GM12875 (cell line): ENCODE data around the gene SUB1.
"Not testable (repeated sequence)": the region's sequence is repeated elsewhere in the genome, so short reads cannot be mapped to it uniquely, and the experiment has no call there.

Experiments used
- H3K4me3 ChIP-seq: one replicate; pipeline ENCODE4 v1.5.1; 2011; ENCODE audit warnings: low read depth, low read length, control low read depth
- CTCF ChIP-seq: IDR thresholded peaks from 2 replicates; pipeline ENCODE4 v1.5.1; 2011; ENCODE audit warnings: low read depth, mild to moderate bottlenecking, control low read depth, inconsistent platforms, low read length, moderate library complexity, borderline replicate concordance; ENCODE audit not compliant: insufficient read depth

The SUB1 gene

GRCh38 chr5:32542216-32543059 is 42.9 kb upstream of the SUB1 start:
- no peak for TF ChIP-seq CTCF
- no peak overlapping the region for H3K4me3 ChIP-seq

- no peak overlapping the region for H3K4me3 ChIP-seq
Observed at GRCh38 chr5:32543291-32543690, 42.1 kb upstream of the SUB1 start.

GRCh38 chr5:32545102-32545800 is 40.1 kb upstream of the SUB1 start:
- no peak overlapping the region for H3K4me3 ChIP-seq

More at GRCh38 chr5:32543291-32543690, 42.1 kb upstream of the SUB1 start:
- no peak for TF ChIP-seq CTCF

GRCh38 chr5:32551194-32551593 is 34.2 kb upstream of the SUB1 start:
- H3K4me3 ChIP-seq: no peak overlapping the region
- no peak for TF ChIP-seq CTCF

More at GRCh38 chr5:32545102-32545800, 40.1 kb upstream of the SUB1 start:
- TF ChIP-seq CTCF: no peak

- TF ChIP-seq CTCF: no peak
- no peak overlapping the region for H3K4me3 ChIP-seq
Observed at GRCh38 chr5:32551865-32552264, 33.5 kb upstream of the SUB1 start.

- not testable (repeated sequence) for H3K4me3 ChIP-seq
Observed at GRCh38 chr5:32552491-32552890, 32.9 kb upstream of the SUB1 start.

- TF ChIP-seq CTCF: no peak
Observed at GRCh38 chr5:32552936-32553335, 32.4 kb upstream of the SUB1 start.

GRCh38 chr5:32554181-32554780 is 31.1 kb upstream of the SUB1 start:
- H3K4me3 ChIP-seq: not testable (repeated sequence)

More at GRCh38 chr5:32552936-32553335, 32.4 kb upstream of the SUB1 start:
- H3K4me3 ChIP-seq: no peak overlapping the region

GRCh38 chr5:32556543-32556942 is 28.8 kb upstream of the SUB1 start:
- H3K4me3 ChIP-seq: not testable (repeated sequence)
